DND-41 (cell line): ENCODE data around the gene GDPD4.

Source experiments
- EZH2 ChIP-seq: IDR thresholded peaks from 3 replicates; pipeline ENCODE4 v1.6.1; 2012; ENCODE audit warnings: borderline replicate concordance, low read depth, mild to moderate bottlenecking, moderate library complexity, low read length, inconsistent platforms; ENCODE audit not compliant: severe bottlenecking
- TF ChIP-seq, protein P1 (sequence below): IDR thresholded peaks from 2 replicates; pipeline ENCODE4 v1.5.1; 2012; ENCODE audit warnings: borderline replicate concordance, low read length, moderate library complexity, mild to moderate bottlenecking; ENCODE audit not compliant: poor library complexity, severe bottlenecking; ENCODE audit errors: extremely low read depth

DNA sequence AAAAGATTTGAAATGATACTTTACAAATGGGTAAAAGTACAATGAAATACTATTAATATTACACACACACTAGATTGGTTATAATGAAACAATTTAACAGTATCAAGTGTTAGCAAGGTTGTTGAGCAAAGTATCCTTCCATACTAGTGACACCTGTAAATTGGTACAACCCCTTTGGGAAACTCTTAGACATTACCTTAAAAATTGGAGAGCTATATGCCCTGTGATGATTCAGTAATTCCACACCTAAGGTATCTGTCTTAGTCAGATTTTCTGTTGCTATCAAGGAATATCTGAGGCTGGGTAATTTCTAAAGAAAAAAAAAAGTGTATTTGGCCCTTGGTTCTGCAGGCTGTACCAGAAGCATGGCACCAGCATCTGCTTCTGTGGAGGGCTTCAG, 7.4 kb upstream of the GDPD4 start:
- TF ChIP-seq, protein P1, sequence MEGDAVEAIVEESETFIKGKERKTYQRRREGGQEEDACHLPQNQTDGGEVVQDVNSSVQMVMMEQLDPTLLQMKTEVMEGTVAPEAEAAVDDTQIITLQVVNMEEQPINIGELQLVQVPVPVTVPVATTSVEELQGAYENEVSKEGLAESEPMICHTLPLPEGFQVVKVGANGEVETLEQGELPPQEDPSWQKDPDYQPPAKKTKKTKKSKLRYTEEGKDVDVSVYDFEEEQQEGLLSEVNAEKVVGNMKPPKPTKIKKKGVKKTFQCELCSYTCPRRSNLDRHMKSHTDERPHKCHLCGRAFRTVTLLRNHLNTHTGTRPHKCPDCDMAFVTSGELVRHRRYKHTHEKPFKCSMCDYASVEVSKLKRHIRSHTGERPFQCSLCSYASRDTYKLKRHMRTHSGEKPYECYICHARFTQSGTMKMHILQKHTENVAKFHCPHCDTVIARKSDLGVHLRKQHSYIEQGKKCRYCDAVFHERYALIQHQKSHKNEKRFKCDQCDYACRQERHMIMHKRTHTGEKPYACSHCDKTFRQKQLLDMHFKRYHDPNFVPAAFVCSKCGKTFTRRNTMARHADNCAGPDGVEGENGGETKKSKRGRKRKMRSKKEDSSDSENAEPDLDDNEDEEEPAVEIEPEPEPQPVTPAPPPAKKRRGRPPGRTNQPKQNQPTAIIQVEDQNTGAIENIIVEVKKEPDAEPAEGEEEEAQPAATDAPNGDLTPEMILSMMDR: no peak
- TF ChIP-seq EZH2: no peak
